Endometrial microvascular endothelial cells (primary cell): ENCODE measurements around the gene KCNAB2. TPM values are rescaled to one million over a fixed set of nuclear protein-coding genes. Genes with fewer than 3 reads are reported as not detected.

ENCODE experiments used
- in situ Hi-C: cut with HindIII; loops from 2 replicates; pipeline ENCODE4 v1.10.0; 2017; ENCODE audit warnings: low sequenced_read_pairs, low pct_unique_long_range_greater_than_20kb; ENCODE audit errors: inconsistent ontology term
- total RNA-seq: library from RNA; depleted of rRNA; stranded (reverse); fragments of >200 nt; gene quantifications from one replicate; pipeline ENCODE4 v1.2.3, GENCODE V29; 2015; ENCODE audit errors: inconsistent ontology term

KCNAB2 gene
- total RNA-seq, 1 donor from 2014 or later: 4.2 TPM

DNA sequence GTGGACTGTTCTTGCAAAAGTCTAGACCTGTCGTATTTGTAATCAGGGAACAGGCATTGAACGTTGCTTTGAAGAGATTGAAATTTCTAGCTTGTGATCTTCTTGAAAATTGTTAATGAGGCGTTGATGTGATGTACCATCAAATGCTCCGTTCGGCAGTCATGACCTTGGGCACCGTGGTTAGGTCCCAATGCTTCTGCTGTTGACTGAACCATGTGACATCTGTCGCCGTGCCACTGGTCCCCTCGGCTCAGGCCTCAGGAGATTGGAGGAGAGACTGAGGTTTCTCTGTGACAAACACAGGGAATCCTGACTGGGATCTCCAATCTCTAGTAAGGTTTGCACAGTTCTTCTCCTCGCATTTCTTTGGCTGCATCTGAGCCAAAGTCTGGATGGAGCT lies 18.1 kb upstream of the KCNAB2 start:
- in situ Hi-C loops: no loop called here

- in situ Hi-C loops: no loop called here
Observed at GRCh38 chr1:6028042-6028850, 17.4 kb upstream of the KCNAB2 start.

DNA sequence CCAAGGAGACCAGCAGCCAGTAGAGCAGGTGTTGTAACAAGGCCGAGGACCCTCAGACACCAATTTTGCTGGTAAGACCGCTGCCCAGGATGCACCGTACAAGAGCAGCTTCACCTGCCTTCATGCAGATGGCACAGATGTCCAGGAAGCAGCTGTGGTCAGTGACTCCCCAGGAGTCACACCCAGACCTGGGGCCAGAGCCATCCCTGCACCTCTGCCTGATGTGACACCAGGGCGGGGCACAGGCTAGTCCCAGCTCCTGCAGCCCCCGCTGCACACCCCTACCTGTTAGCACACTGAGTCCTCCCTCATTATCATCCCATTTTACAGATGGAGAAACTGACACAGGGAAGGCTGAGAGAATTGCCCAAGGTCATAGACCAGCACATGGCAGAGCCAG lies 16.3 kb upstream of the KCNAB2 start:
- in situ Hi-C loops: no loop called here

GRCh38 chr1:6030132-6030531 lies 15.6 kb upstream of the KCNAB2 start:
- in situ Hi-C loops: no loop called here

DNA sequence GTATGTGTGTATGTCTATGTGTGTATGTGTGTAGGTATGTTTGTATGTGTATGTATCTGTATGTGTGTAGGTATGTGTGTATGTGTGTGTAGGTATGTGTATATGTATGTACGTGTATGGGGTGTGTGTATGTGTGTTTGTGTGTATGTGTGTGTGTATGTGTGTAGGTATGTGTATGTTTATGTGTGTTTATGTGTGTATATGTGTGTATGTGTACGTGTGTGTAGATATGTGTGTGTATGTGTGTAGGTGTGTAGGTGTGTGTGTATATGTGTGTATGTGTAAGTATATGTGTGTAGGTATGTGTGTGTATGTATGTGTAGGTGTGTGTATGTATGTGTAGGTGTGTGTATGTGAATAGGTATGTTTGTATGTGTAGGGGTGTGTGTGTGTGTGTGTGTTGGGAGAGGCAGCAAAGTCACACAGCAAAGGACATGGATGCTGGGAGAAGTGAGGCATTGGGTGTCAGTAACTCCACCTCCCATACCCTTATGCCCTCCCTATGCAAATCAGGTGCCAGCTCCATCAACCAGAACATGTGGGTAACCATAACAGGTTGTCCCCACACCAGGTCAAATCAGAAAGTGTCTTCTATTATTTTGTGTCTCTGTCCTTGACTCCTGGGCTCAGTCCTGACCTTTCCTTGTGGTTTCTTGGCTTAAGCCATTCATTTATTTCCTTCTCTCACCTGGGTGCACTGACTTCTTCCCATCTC lies 15.0 kb upstream of the KCNAB2 start:
- in situ Hi-C loops: no loop called here

- in situ Hi-C loops: no loop called here
Observed at GRCh38 chr1:6033124-6033523, 12.6 kb upstream of the KCNAB2 start.

- in situ Hi-C loops: no loop called here
Observed at GRCh38 chr1:6033986-6034749, 11.5 kb upstream of the KCNAB2 start.

DNA sequence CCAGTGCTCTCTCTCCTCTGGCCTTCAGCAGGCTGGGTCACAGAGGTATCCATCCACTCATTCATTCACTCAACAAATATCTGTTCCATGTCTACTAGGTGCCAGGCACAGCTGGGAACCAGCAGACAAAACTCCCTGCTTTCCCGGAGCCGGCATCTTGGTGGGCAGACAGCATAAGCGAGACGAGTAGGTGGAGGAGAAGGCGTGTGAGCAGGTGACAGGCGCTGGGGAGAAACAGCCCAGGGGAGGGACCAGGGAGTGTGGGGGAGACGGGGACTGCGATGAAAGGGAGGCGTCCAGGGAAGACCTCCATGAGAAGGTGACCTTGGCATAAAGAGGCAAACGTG lies 11.0 kb upstream of the KCNAB2 start:
- in situ Hi-C loops: no loop called here

DNA sequence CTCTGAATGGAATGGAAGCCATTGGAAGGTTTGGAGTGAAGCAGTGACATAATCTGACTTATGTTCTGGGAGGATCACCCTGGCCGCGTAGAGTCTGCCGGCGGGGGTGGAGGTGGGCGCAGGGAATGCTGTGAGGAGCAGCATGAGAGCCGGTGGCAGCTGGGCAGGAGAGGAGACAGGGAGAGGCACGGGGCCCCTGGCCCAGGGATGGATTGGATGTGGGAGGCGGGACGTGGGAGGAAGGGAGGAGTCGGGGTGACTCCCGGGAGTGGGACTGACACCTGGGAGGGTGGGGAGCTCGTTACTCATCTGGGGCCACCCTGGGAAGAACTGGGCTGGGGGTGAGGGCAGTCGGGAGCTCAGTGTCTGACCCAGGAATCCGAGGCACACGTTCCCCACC lies 10.4 kb upstream of the KCNAB2 start:
- in situ Hi-C loops: no loop called here

- in situ Hi-C loops: no loop called here
Observed at GRCh38 chr1:6035719-6036118, 10.0 kb upstream of the KCNAB2 start.

DNA sequence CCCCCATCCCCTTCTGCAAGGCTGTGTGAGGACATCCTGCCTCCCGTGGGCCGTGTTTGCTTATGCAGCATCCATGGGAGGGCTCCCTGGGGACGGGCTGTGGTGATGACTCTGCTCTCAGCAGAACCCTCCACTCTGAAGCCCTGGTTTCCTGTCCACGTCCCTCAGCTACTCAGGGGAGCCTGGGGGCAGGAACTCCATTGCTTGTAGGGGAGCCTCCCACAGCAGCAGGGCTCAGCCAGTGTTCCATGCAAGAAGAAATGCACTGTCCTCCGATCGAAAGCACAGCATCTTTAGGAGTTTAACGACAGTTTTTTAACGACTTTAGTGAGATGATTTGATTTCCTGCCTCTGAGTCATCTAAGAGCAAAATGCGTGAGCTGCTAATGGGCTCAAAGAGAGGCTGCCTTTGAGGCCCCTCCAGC lies 8.3 kb upstream of the KCNAB2 start:
- in situ Hi-C loops: no loop called here

GRCh38 chr1:6038603-6039002 lies 7.1 kb upstream of the KCNAB2 start:
- in situ Hi-C loops: no loop called here

DNA sequence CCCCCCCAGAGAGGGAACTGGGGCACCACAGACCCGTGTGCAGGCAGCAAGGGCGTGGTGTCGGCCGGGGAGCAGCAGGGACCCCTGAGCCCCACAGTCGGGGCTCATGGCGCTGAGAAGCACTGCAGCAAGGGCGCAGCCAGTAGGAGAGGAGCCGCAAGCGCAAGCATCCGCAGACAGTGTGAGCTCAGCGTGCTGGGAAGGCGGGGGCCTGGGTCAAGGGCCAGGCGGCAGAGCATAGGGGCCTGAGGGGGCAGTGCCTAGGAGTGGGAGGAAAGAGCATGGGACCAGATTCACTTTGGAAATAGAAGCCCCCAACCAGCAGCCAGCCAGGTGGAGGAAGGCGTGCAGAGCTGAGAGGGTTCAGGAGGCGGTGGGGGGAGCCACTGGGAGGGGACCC lies 6.7 kb upstream of the KCNAB2 start:
- in situ Hi-C loops: no loop called here

DNA sequence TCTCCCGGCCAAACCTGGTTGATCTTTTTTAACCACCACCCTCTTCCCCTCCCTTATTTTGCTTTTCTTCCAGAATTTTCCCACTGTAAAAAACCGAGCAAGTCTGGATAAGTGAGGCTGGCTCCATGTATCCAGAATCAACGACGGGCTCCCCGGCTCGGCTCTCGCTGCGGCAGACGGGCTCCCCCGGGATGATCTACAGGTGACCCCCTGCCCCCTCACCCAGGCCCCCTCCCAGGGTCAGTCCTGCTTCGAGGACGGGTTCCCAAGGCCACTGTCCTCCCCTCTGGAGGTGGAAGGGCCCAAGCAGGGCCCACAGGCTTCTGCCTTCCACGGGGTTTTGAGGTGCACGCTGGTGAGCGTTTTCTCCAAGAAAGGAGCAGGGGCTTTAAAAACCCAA lies 5.2 kb upstream of the KCNAB2 start:
- in situ Hi-C loops: no loop called here

DNA sequence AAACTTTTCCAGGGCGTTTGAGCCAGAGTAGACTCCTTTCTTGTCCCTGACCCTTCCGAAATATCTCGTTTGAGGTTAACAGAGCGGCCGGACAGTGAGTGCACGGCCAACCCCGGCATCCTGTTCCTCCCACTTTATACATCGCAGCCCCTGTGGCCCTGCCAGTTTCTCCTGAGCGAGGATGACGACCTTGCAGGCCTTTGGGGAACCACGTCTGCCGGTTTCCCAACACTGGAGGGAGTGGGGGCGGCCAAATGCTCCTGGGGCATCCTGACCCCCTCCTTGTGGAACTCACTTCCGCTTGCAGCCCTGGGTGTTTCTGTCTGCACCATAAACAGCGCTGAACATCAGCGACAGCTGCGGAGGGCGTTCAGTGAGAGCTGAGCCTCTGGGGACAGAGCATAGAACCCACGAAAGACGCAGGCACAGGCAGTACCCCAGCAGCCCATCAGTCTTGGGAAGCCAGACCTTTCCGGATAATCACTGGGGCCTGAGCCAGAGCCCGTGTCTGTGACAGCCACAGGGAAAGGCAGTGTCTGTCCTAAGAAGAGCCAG lies 4.8 kb upstream of the KCNAB2 start:
- in situ Hi-C loops: no loop called here

GRCh38 chr1:6041432-6042062 lies 4.1 kb upstream of the KCNAB2 start:
- in situ Hi-C loops: no loop called here

DNA sequence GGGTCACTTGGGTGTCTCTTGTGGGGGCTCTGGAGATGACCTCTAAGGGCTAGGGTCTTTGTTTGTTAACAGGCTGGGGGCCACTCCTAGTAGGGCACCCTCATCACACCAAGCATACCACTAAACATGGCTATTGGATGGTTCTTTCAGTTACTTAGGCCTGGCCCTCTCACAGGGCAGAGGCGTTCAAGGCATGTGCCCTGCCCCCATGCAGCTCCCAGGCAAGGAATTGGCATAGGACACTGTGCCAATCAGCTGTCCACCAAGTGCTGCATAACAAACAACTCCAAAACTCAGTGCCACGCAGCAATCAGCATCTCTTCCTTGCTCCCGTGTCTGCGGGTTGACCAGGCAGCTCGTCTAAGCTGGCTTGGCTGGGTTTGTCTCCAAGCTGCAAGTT lies 2.1 kb upstream of the KCNAB2 start:
- in situ Hi-C loops: no loop called here

GRCh38 chr1:6044481-6045109 lies 1.1 kb upstream of the KCNAB2 start:
- in situ Hi-C loops: no loop called here

DNA sequence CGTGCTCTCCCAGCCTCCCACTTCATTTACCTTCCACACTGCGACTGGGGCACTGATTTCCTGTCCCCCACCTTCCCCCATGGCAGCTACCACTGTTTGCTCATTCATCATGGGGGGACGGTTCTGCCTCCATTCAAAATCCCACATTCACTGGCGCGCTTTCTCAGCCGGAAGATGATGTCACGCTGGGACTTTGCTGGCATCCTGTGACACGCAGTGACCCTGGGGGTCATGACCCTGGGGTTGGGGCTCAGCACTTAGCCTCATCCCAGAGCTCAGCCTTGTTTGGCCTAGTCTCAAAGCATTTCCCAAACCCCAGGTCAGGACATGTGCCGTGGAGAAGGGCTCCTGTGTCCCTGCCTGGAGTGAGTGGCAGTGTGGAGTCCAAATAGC lies 582 bp upstream of the KCNAB2 start:
- in situ Hi-C loops: no loop called here
